Measurements from ENCODE around the gene CPA2. TPM values are rescaled to one million over a fixed set of nuclear protein-coding genes. Genes with fewer than 3 reads are reported as not detected.

The CPA2 gene
- total RNA-seq, 2 experiments from 2014 or later = not detected

DNA sequence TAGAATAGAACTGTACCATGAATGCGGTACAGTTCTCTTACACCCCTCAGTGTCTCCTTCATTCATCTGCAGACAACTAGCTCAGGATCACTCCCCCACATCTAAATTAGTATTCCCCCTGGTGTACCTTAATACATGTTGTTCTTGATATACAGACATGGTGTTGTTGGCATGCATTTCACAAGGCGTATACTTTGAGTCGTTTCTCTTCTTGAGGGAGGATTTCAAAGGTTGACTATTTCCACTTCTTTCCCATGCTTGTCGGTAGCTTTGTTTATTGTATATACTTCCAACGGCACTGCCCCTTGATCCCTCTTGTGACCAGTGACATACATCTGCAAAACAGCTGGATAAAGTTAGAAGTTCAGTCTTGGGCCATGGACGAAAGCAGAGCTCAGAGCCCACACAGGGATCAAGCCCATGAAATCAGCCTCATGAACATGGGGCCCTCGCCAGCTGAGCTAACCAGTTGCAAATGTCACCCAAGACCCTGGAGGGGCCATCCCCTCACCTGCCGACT lies 34.9 kb downstream of the CPA2 start:
- CTCF ChIA-PET = no interaction called here
- intact Hi-C loops (cut with DNase I, micrococcal nuclease) = no loop called here
- no peak for DNase-seq
- no peaks in the 10 kb centered on the region for H3K36me3 ChIP-seq (ENCODE audit: insufficient read depth, low read length)
- Mint-ChIP-seq H3K9me3 (no peaks in the 10 kb centered on the region), H3K4me1 (ENCODE audit: low read depth) (no peaks in the 10 kb centered on the region), H3K36me3 (ENCODE audit: low read depth) (no peaks in the 10 kb centered on the region), H3K27ac (no peak overlapping the region), H3K27me3 (no peaks in the 10 kb centered on the region), H3K4me3 (no peak overlapping the region)
- TF ChIP-seq, protein P1, sequence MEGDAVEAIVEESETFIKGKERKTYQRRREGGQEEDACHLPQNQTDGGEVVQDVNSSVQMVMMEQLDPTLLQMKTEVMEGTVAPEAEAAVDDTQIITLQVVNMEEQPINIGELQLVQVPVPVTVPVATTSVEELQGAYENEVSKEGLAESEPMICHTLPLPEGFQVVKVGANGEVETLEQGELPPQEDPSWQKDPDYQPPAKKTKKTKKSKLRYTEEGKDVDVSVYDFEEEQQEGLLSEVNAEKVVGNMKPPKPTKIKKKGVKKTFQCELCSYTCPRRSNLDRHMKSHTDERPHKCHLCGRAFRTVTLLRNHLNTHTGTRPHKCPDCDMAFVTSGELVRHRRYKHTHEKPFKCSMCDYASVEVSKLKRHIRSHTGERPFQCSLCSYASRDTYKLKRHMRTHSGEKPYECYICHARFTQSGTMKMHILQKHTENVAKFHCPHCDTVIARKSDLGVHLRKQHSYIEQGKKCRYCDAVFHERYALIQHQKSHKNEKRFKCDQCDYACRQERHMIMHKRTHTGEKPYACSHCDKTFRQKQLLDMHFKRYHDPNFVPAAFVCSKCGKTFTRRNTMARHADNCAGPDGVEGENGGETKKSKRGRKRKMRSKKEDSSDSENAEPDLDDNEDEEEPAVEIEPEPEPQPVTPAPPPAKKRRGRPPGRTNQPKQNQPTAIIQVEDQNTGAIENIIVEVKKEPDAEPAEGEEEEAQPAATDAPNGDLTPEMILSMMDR (IDR thresholded peaks at IDR 0.05) = no peak
- H3K9me3 ChIP-seq (ENCODE audit: control insufficient read depth in 1 of 2, insufficient read depth in 1 of 2, low read length in 2 of 2) = no peaks in the 10 kb centered on the region
- no peak overlapping the region for H3K4me3 ChIP-seq (ENCODE audit: low read length)
- POLR2A ChIA-PET = no interaction called here
- H3K27ac ChIP-seq (ENCODE audit: low read depth in 1 of 2, low read length in 2 of 2) = no peak overlapping the region
- ATAC-seq (ENCODE audit: poor library complexity) = no peak
- no peaks in the 10 kb centered on the region for H3K4me1 ChIP-seq (ENCODE audit: insufficient read depth, low read length)
- H3K27me3 ChIP-seq (ENCODE audit: control insufficient read depth in 1 of 2, insufficient read depth in 2 of 2, low read length in 2 of 2) = no peaks in the 10 kb centered on the region

DNA sequence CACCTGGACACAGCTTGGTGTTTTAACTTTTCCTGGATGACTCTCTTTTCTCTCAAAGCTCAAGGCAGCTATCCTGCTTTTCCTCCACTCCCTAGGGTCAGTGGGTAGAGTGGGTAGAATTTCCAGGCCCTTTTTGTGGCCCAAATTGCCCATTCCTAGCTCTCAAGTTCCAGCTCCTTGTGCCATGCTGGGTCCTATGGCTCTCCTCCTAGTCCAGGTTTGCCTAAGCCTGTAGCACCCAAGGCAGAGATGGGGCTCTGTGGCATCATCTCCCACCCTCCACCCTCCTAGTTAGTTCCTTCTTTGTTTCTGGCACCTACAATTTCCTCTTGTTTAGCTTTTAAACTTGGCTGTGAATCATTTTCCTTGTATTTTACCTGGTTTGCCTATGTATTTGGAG lies 36.0 kb downstream of the CPA2 start:
- Histone ChIP-seq H3K36me3 (ENCODE audit: insufficient read depth, low read length) (no peaks in the 10 kb centered on the region), H3K4me3 (ENCODE audit: low read length) (no peak overlapping the region), H3K27me3 (ENCODE audit: control insufficient read depth in 1 of 2, insufficient read depth in 2 of 2, low read length in 2 of 2) (no peaks in the 10 kb centered on the region), H3K4me1 (ENCODE audit: insufficient read depth, low read length) (no peaks in the 10 kb centered on the region), H3K9me3 (ENCODE audit: control insufficient read depth in 1 of 2, insufficient read depth in 1 of 2, low read length in 2 of 2) (no peaks in the 10 kb centered on the region), H3K27ac (ENCODE audit: low read depth in 1 of 2, low read length in 2 of 2) (no peak overlapping the region)
- Mint-ChIP-seq H3K9me3 (no peaks in the 10 kb centered on the region), H3K27ac (no peak overlapping the region), H3K4me1 (ENCODE audit: low read depth) (no peaks in the 10 kb centered on the region), H3K4me3 (no peak overlapping the region), H3K36me3 (ENCODE audit: low read depth) (no peaks in the 10 kb centered on the region), H3K27me3 (no peaks in the 10 kb centered on the region)
- CTCF ChIA-PET = no interaction called here
- ATAC-seq (ENCODE audit: poor library complexity) (no peak), DNase-seq (no peak)
- TF ChIP-seq, protein P1 (IDR thresholded peaks at IDR 0.05) = no peak
- POLR2A ChIA-PET = no interaction called here
- intact Hi-C loops (cut with DNase I, micrococcal nuclease) = no loop called here

DNA sequence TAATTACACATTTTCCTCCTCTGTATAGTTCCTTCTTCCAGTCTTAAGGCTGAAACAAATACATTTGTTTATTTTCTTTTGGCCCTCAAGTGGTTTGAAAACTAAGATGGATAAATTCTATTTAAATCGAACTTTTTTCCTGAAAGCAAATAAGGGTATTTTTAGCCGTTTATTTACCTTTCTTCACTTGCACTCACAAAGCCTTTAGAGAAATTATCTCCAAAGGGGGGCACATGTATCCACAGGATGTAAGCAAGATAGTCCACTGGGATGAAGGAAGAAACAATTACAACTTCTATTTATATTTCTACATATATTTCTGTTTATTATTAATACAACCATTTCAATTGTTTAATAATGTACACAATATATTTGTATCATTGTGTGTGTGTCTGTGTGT lies 36.5 kb downstream of the CPA2 start:
- ATAC-seq (ENCODE audit: poor library complexity) (no peak), DNase-seq (no peak)
- no peaks in the 10 kb centered on the region for H3K9me3 ChIP-seq (ENCODE audit: control insufficient read depth in 1 of 2, insufficient read depth in 1 of 2, low read length in 2 of 2)
- Mint-ChIP-seq H3K9me3 (no peaks in the 10 kb centered on the region), H3K4me1 (ENCODE audit: low read depth) (no peaks in the 10 kb centered on the region), H3K27ac (no peak overlapping the region), H3K36me3 (ENCODE audit: low read depth) (no peaks in the 10 kb centered on the region), H3K4me3 (no peak overlapping the region), H3K27me3 (no peaks in the 10 kb centered on the region)
- H3K4me3 ChIP-seq (ENCODE audit: low read length) = no peak overlapping the region
- H3K27me3 ChIP-seq (ENCODE audit: control insufficient read depth in 1 of 2, insufficient read depth in 2 of 2, low read length in 2 of 2) = no peaks in the 10 kb centered on the region
- TF ChIP-seq, protein P1 (IDR thresholded peaks at IDR 0.05) = no peak
- H3K27ac ChIP-seq (ENCODE audit: low read depth in 1 of 2, low read length in 2 of 2) = no peak overlapping the region
- no peaks in the 10 kb centered on the region for H3K4me1 ChIP-seq (ENCODE audit: insufficient read depth, low read length)
- ChIA-PET POLR2A (no interaction called here), CTCF (no interaction called here)
- H3K36me3 ChIP-seq (ENCODE audit: insufficient read depth, low read length) = no peaks in the 10 kb centered on the region
- intact Hi-C loops (cut with DNase I, micrococcal nuclease) = no loop called here

All from CD4-positive, alpha-beta T cell (primary cell).